ENCODE measurements around the gene ADGRV1. TPM values are rescaled to one million over a fixed set of nuclear protein-coding genes. Genes with fewer than 3 reads are reported as not detected.

Gene ADGRV1
- total RNA-seq, 1 donor = 0.18 TPM

DNA sequence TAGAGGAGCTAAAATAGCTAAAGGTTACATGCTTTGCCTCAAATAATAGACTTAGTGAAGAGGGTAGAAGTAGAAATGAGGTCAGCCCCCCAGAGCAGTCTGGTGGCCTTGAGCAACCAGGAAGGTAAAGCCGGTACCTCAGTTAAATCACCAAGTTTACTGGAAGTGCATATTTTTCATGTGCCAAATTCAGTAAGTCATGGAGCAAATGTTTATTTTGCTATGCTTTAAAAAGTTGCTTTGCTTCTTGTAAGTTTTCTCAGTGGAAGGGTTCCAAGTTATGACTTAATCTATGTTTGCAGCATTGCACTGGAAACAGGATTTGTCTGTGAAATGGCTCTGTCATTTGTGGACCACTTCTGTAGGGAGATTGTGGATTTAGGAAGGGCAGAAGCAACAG is 567.9 kb downstream of the ADGRV1 start:
- DNase-seq (ENCODE audit: low read depth) = peak; percentile 93
- TF ChIP-seq, protein P1, sequence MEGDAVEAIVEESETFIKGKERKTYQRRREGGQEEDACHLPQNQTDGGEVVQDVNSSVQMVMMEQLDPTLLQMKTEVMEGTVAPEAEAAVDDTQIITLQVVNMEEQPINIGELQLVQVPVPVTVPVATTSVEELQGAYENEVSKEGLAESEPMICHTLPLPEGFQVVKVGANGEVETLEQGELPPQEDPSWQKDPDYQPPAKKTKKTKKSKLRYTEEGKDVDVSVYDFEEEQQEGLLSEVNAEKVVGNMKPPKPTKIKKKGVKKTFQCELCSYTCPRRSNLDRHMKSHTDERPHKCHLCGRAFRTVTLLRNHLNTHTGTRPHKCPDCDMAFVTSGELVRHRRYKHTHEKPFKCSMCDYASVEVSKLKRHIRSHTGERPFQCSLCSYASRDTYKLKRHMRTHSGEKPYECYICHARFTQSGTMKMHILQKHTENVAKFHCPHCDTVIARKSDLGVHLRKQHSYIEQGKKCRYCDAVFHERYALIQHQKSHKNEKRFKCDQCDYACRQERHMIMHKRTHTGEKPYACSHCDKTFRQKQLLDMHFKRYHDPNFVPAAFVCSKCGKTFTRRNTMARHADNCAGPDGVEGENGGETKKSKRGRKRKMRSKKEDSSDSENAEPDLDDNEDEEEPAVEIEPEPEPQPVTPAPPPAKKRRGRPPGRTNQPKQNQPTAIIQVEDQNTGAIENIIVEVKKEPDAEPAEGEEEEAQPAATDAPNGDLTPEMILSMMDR (IDR thresholded peaks at IDR 0.05; ENCODE audit: insufficient read depth, low read length) = no peak
- H3K4me3 ChIP-seq (ENCODE audit: low read depth, low read length) = no peak overlapping the region

DNA sequence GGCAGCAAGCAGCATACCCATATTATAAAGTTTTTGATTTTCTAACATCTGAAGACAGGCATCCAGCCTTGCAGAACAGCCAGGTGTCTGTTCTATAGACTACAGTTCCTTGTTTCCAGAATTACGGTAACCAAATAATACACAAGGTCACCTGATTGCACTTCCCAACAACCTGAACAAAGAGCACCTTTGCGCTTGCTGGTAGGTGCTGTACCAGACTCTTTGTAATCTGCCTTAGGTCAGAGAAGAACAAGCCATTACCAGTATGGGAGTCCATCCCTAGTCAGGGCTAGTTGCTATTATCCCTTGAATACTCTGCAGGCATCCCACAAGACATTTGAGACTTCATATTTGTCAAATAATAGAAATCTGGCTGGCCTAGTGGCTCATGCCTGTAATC is 568.3 kb downstream of the ADGRV1 start:
- DNase-seq (ENCODE audit: low read depth) = no peak
- no peak overlapping the region for H3K4me3 ChIP-seq (ENCODE audit: low read depth, low read length)
- TF ChIP-seq, protein P1 (IDR thresholded peaks at IDR 0.05; ENCODE audit: insufficient read depth, low read length) = no peak

DNA sequence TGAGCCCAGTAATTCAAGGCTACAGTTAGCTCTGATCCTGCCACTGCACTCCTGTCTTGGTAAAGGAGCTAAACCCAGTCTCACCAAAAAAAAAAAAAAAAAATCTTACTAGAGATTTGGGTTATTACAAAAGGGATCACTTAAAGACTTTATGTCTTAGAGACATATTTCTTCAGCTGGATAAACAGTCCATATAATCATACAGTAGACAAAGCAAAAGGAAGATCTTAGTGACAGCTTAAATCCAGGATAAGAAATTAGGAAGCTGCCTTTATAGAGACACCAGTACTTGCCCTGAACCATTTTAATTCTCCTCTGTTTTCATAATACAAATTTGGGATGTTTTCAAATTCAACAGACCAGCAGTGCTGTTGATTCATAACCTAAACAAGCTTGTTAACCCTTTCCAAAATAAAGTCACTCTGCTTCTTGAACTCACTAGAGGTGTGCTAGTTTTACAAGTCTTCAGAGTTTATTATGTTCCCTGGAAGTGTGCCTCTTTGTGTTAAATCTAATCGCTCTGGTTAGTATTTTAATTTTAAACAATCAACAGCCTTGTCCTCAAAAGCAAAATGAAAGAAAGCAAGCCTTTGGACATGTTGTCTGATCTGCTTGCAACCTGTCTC is 569.0 kb downstream of the ADGRV1 start:
- TF ChIP-seq, protein P1 (IDR thresholded peaks at IDR 0.05; ENCODE audit: insufficient read depth, low read length) = no peak
- no peak for DNase-seq (ENCODE audit: low read depth)

DNA sequence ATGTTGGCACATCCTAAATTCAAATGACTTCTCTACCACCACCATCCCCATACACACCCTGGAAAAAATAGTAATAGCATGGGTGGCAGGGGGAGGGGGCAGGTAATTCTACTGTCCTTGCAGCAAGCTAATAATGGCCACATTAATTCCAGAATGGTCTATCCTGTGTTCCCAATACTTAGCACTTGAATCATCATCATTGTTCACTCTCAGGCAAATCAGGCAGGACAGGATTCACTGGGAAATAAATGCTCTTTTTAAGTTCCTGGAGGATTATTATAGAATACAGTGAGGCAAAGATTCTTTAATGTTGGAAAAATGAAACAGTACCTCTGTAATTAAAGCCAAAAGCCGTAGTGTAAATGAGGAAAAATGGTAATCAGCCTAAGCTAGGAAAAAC is 570.0 kb downstream of the ADGRV1 start:
- H3K4me3 ChIP-seq (ENCODE audit: low read depth, low read length) = no peak overlapping the region
- TF ChIP-seq, protein P1 (IDR thresholded peaks at IDR 0.05; ENCODE audit: insufficient read depth, low read length) = no peak
- DNase-seq (ENCODE audit: low read depth) = no peak

More for the DNA sequence above, 569.0 kb downstream of the ADGRV1 start:
- no peak overlapping the region for H3K4me3 ChIP-seq (ENCODE audit: low read depth, low read length)

DNA sequence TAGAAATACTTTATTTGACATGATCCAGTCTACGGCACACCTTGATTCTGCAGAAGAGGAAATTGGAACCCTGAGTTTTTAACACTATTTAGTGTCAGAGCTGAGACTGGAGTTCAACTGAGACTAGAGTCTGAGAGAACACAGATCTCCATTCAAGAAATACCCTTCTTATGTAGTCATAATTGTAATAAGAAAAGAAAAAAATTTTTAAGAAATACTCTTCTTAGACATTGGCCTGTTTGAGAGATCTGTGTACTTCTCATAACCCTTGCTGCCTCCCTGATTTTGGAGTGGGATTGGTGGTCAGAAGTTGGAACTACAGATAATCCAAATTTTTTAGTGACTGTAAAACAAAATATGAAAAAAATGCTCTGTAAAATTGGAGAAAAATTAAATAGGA is 571.2 kb downstream of the ADGRV1 start:
- DNase-seq (ENCODE audit: low read depth) = peak; percentile 49

DNA sequence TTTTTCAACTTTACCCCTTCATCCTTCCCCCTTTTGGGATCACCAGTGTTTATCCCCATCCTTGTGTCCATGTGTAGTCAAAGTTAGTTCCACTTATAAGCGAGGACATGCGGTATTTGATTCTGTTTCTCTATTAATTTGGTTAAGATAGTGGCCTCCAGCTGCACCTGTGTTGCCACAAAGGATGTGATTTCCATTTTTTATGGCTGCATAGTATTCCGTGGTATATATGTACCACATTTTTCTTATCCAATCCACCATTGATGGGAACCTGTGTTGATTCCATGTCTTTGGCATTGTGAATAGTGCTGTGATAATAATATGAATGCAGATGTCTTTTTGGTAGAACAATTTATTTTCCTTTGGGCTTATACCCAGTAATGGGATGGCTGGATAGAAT is 572.2 kb downstream of the ADGRV1 start:
- TF ChIP-seq, protein P1 (IDR thresholded peaks at IDR 0.05; ENCODE audit: insufficient read depth, low read length) = no peak
- DNase-seq (ENCODE audit: low read depth) = no peak
- no peak overlapping the region for H3K4me3 ChIP-seq (ENCODE audit: low read depth, low read length)

More for the DNA sequence above, 571.2 kb downstream of the ADGRV1 start:
- H3K4me3 ChIP-seq (ENCODE audit: low read depth, low read length) = no peak overlapping the region
- TF ChIP-seq, protein P1 (IDR thresholded peaks at IDR 0.05; ENCODE audit: insufficient read depth, low read length) = no peak

DNA sequence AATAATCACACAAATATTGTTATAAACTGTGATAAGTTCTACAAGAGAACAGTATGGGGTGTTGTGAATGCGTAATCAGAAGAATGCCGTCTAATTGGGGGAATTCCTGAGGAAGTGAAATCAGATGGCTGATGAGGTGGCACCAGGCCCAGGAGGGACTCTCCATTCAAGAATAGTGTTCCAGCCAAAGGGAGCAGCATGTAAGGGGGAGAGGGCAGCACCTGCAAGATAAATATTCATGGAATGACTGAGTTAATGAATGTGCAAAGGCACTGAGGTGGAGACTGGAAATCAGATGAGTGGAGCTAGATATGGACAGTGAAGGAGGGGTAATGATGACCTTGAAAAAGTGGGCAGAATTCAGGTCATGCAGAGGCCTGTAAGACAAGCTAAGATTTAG is 574.0 kb downstream of the ADGRV1 start:
- TF ChIP-seq, protein P1 (IDR thresholded peaks at IDR 0.05; ENCODE audit: insufficient read depth, low read length) = no peak
- no peak for DNase-seq (ENCODE audit: low read depth)
- H3K4me3 ChIP-seq (ENCODE audit: low read depth, low read length) = no peak overlapping the region
